NCI-H2196 (cell line): Measurements from ENCODE around the gene SAXO1.

ENCODE experiments used
- DNase-seq: peaks from one replicate; lab custom pipeline; 2025; ENCODE audit not compliant: unreplicated experiment; lab: John Stamatoyannopoulos, UW

SAXO1 gene

GRCh38 chr9:18881758-18882157, 151.3 kb downstream of the SAXO1 start:
- no peak for DNase-seq

GRCh38 chr9:18877984-18878383, 155.0 kb downstream of the SAXO1 start:
- DNase-seq: no peak
